ENCODE results near the gene ATG16L1. TPM values are rescaled to one million over a fixed set of nuclear protein-coding genes. Genes with fewer than 3 reads are reported as not detected.

ATG16L1 gene
- total and polyA plus RNA-seq, 9 of the 15 experiments (the other 6 are each of a cell fraction or from before 2014, with no cell fraction given), result 6.4 to 21.3 (median 17.2) TPM

GRCh38 chr2:233273120-233273519, 21.6 kb downstream of the ATG16L1 start:
- Histone ChIP-seq H3K9me1 (ENCODE audit: control insufficient read depth, insufficient read depth, low read length) (peaks cover 3% of the 10 kb centered on the region), H3K4me2 (ENCODE audit: insufficient read depth, low read length) (no peak overlapping the region), H3K27me3 (ENCODE audit: control insufficient read depth in 2 of 2, insufficient read depth in 2 of 2, low read length in 2 of 2) (no peaks in the 10 kb centered on the region), H3K9ac (ENCODE audit: insufficient read depth in 1 of 2, low read depth in 2 of 2, low read length in 2 of 2) (no peak overlapping the region), H4K20me1 (replicated peaks; ENCODE audit: control insufficient read depth, insufficient read depth, low read length) (no peaks in the 10 kb centered on the region), H3K4me3 (no peak overlapping the region), H3K27ac (ENCODE audit: extremely low read depth, low read depth, low read length) (no peak overlapping the region), H3K36me3 (ENCODE audit: control insufficient read depth, insufficient read depth, low read length) (peaks cover 95% of the 10 kb centered on the region), H3K79me2 (ENCODE audit: control insufficient read depth, insufficient read depth, low read length) (no peaks in the 10 kb centered on the region), H3K4me1 (replicated peaks in 1 of 2; ENCODE audit: control insufficient read depth in 2 of 2, insufficient read depth in 2 of 2, low read length in 2 of 2) (no peaks in the 10 kb centered on the region), H3K9me3 (replicated peaks; ENCODE audit: control insufficient read depth, insufficient read depth, low read depth, low read length) (no peaks in the 10 kb centered on the region), H2AFZ (ENCODE audit: low read depth, low read length) (no peak overlapping the region)
- ChIA-PET POLR2A (no interaction called here), CTCF (ENCODE audit: low intra/inter-chr PET ratio) (no interaction called here)
- in situ Hi-C loops (cut with MboI) (loop anchor here (25.0 kb wide), 1 partner anchor 661 kb away; no protein-coding TSS in a partner anchor), intact Hi-C loops (cut with micrococcal nuclease) (loop anchor here (5.0 kb wide), 1 partner anchor 109 kb away; no protein-coding TSS in a partner anchor)
- no TSS peak for BruUV-seq (replicated peaks)
- DNase-seq (ENCODE audit: extremely low read depth in 1 of 4, low spot score in 3 of 4) (no peak), FAIRE-seq (no peak), ATAC-seq (no peak)
- WGBS (ENCODE audit: insufficient coverage, low coverage, missing lambda C conversion rate), result 94% methylated on average over 6 of the region's 6 CpGs
- TF ChIP-seq CBFB (CRISPR knock-in tag; IDR thresholded peaks at IDR 0.05) (no peak), SMAD3 (CRISPR knock-in tag; conservative IDR thresholded peaks at IDR 0.05) (no peak), NCOA6 (IDR thresholded peaks at IDR 0.05) (no peak), ZNF175 (CRISPR knock-in tag; IDR thresholded peaks at IDR 0.05; ENCODE audit: low read depth) (no peak), LEF1 (IDR thresholded peaks at IDR 0.05) (no peak), MAFG (tag; conservative IDR thresholded peaks at IDR 0.05) (no peak), ZNF699 (CRISPR knock-in tag; IDR thresholded peaks at IDR 0.05; ENCODE audit: insufficient replicate concordance) (no peak), ZNF282 (CRISPR knock-in tag; IDR thresholded peaks at IDR 0.05) (no peak), FOXM1 (IDR thresholded peaks at IDR 0.05; ENCODE audit: low read depth) (no peak), FOXM1 (CRISPR knock-in tag; IDR thresholded peaks at IDR 0.05; ENCODE audit: low read depth) (no peak), ZKSCAN1 (IDR thresholded peaks at IDR 0.05; ENCODE audit: low read depth, low read length) (no peak), ZNF146 (CRISPR knock-in tag; IDR thresholded peaks at IDR 0.05; ENCODE audit: unreplicated experiment) (no peak), PPARD (CRISPR knock-in tag; IDR thresholded peaks at IDR 0.05) (no peak), MYNN (IDR thresholded peaks at IDR 0.05) (no peak), MYNN (CRISPR knock-in tag; IDR thresholded peaks at IDR 0.05) (no peak), ATF3 (IDR thresholded peaks at IDR 0.05) (no peak), ATF3 (CRISPR knock-in tag; conservative IDR thresholded peaks at IDR 0.05) (no peak), ZNF609 (CRISPR knock-in tag; IDR thresholded peaks at IDR 0.05; ENCODE audit: borderline replicate concordance) (no peak)

Measured in K562 (cell line).